Endodermal cell (in vitro differentiated cells): ENCODE data around the gene UBASH3B. TPM values are rescaled to one million over a fixed set of nuclear protein-coding genes. Genes with fewer than 3 reads are reported as not detected.

Experiments
- DNase-seq: peaks from one replicate; pipeline ENCODE4 v3.0.0-alpha.2; 2017
- H3K27ac ChIP-seq: 2 replicates; pipeline ENCODE4 v1.5.1; 2013; ENCODE audit warnings: mild to moderate bottlenecking, low read depth, low read length, moderate library complexity
- H3K27me3 ChIP-seq: 2 replicates; pipeline ENCODE4 v1.6.1; 2013; ENCODE audit warnings: mild to moderate bottlenecking, low read length, moderate library complexity; ENCODE audit not compliant: insufficient read depth, control insufficient read depth, poor library complexity, severe bottlenecking
- H3K36me3 ChIP-seq: 2 replicates; pipeline ENCODE4 v1.7.0; 2013; ENCODE audit warnings: mild to moderate bottlenecking, low read length, moderate library complexity; ENCODE audit not compliant: control insufficient read depth, insufficient read depth
- H3K4me1 ChIP-seq: one replicate; pipeline ENCODE4 v1.7.0; 2013; ENCODE audit warnings: low read length; ENCODE audit not compliant: control insufficient read depth, insufficient read depth
- H3K4me3 ChIP-seq: 2 replicates; pipeline ENCODE4 v1.5.1; 2013; ENCODE audit warnings: mild to moderate bottlenecking, low read length, moderate library complexity
- H3K9ac ChIP-seq: 2 replicates; pipeline ENCODE4 v1.6.1; 2013; ENCODE audit warnings: mild to moderate bottlenecking, low read length, moderate library complexity; ENCODE audit not compliant: poor library complexity, severe bottlenecking; ENCODE audit errors: extremely low read depth
- H3K9me3 ChIP-seq: 2 replicates; pipeline ENCODE4 v1.6.1; 2013; ENCODE audit warnings: mild to moderate bottlenecking, low read length, moderate library complexity; ENCODE audit not compliant: control insufficient read depth
- H3K27ac Mint-ChIP-seq: 2 replicates; pipeline ENCODE4 v1.8.0; 2020; ENCODE audit warnings: mixed read lengths
- H3K27me3 Mint-ChIP-seq: 2 replicates; pipeline ENCODE4 v1.8.0; 2021; ENCODE audit warnings: mild to moderate bottlenecking, mixed read lengths; ENCODE audit not compliant: insufficient read depth
- H3K36me3 Mint-ChIP-seq: 2 replicates; pipeline ENCODE4 v1.8.0; 2020; ENCODE audit warnings: low read depth, mixed read lengths
- H3K4me1 Mint-ChIP-seq: 2 replicates; pipeline ENCODE4 v1.8.0; 2020; ENCODE audit warnings: mixed read lengths
- H3K4me3 Mint-ChIP-seq: 2 replicates; pipeline ENCODE4 v1.8.0; 2020; ENCODE audit warnings: mild to moderate bottlenecking, moderate library complexity, mixed read lengths
- H3K9me3 Mint-ChIP-seq: 2 replicates; pipeline ENCODE4 v1.8.0; 2020; ENCODE audit warnings: mild to moderate bottlenecking, mixed read lengths
- CTCF ChIP-seq: fragments of 200-600 bp; sonication (generic); conservative IDR thresholded peaks from 2 replicates; pipeline ENCODE4 v1.5.0; 2021; ENCODE audit warnings: antibody characterized with exemption, mild to moderate bottlenecking
- WGBS, 2 experiments: methylation state at CpG; one replicate each; pipeline versions ENCODE4 v1.1.5 to v1.1.7; 2013; ENCODE audit warnings: missing lambda C conversion rate in 2 of 2, mixed read lengths in 1 of 2; ENCODE audit not compliant: insufficient coverage in 1 of 2, insufficient read length in 1 of 2; 5-methylcytosine and 5-hydroxymethylcytosine counted together
- total RNA-seq, 2 donors: library from RNA; stranded (reverse); fragmentation: NEBNext Ultra II Directional in 1 of 2; extraction: Animal tissue kit (Norgen Biotek cat#: 25700) in 1 of 2; gene quantifications; 2 replicates in 1 of 2; 3 replicates in 1 of 2; pipeline ENCODE4 v1.2.1, GENCODE V29; 2021

Gene UBASH3B
- total RNA-seq, 2 donors from 2014 or later, result 6.0 to 9.0 TPM

DNA sequence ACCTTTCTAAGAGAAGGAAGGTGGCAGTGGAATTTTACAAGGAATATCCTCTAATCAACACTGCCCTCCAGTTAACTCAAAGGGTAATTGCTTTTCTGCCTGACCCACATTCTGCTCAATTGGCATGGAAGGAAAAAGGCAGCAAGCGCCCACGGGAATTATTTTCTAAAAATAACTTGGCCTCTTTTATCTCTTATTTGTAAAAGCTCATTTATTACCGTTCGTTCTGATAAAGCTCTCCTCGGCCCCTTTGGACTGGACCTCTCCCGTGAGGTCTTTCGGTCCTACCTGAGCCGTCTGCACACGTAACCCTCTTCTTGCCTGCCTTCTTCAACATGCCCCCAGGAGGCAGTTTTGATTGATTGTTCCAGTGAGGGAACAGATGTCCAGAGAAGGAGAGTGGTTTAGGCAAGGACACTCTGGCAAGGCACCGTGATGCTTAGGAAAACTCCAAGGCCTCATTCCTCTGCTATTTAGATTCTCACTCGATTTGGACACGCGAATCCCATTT is 129.6 kb downstream of the UBASH3B start:
- H3K36me3 ChIP-seq, result no peaks in the 10 kb centered on the region

GRCh38 chr11:122786896-122787295 is 131.4 kb downstream of the UBASH3B start:
- Mint-ChIP-seq H3K9me3 (no peaks in the 10 kb centered on the region), H3K4me1 (peaks cover 4% of the 10 kb centered on the region), H3K27ac (no peak overlapping the region), H3K4me3 (no peak overlapping the region), H3K27me3 (no peaks in the 10 kb centered on the region), H3K36me3 (no peaks in the 10 kb centered on the region)
- Histone ChIP-seq H3K27ac (no peak overlapping the region), H3K9me3 (no peaks in the 10 kb centered on the region), H3K9ac (no peak overlapping the region), H3K4me3 (no peak overlapping the region), H3K27me3 (no peaks in the 10 kb centered on the region), H3K4me1 (no peaks in the 10 kb centered on the region), H3K36me3 (no peaks in the 10 kb centered on the region)
- WGBS, 2 experiments, result 95 to 97% methylated on average over 5 to 7 of the region's 7 CpGs
- TF ChIP-seq CTCF, result no peak
- no peak for DNase-seq

More for the DNA sequence above, 129.6 kb downstream of the UBASH3B start:
- TF ChIP-seq CTCF, result no peak
- no peaks in the 10 kb centered on the region for H3K36me3 Mint-ChIP-seq
- no peak overlapping the region for H3K27ac Mint-ChIP-seq
- Histone ChIP-seq H3K4me3 (no peak overlapping the region), H3K9ac (no peak overlapping the region), H3K27ac (no peak overlapping the region), H3K4me1 (peaks cover 8% of the 10 kb centered on the region), H3K27me3 (no peaks in the 10 kb centered on the region), H3K9me3 (no peaks in the 10 kb centered on the region)
- no peak overlapping the region for H3K4me3 Mint-ChIP-seq
- H3K4me1 Mint-ChIP-seq, result peaks cover 16% of the 10 kb centered on the region
- H3K9me3 Mint-ChIP-seq, result no peaks in the 10 kb centered on the region
- WGBS, 2 experiments, result 93 to 95% methylated on average over 12 to 13 of the region's 13 CpGs
- no peaks in the 10 kb centered on the region for H3K27me3 Mint-ChIP-seq
- no peak for DNase-seq

DNA sequence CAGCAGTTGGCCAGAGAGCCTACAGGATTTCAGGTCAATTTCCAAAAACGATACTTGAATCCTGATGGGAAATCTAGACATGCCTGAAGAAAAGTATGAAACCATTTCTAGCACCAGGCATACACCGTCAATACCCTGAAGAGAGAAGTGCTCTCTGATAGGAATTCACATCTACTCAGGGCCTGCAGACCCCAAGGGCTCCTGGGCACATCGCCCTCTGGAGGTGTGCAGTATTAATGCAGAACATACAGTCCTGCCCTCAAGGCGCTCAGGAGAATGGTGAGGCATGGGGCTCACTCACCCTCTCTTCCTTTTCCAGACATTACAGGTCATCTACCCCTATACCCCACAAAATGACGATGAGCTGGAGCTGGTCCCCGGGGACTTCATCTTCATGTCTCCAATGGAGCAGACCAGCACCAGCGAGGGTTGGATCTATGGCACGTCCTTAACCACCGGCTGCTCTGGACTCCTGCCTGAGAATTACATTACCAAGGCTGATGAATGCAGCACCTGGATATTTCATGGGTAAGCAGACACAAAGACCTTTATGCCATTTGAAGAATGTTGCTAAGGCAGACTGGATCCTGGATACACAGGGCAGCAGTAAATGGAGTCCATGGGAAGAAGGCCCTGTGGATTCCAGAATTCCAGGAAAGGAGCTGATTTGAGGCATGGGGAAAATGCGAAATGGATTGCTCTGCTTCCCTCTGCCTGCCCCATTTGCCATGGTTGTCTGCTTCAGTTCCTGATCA is 133.4 kb downstream of the UBASH3B start:
- H3K27me3 ChIP-seq, result no peaks in the 10 kb centered on the region
- no peaks in the 10 kb centered on the region for H3K9me3 ChIP-seq
- H3K27ac ChIP-seq, result no peak overlapping the region
- Mint-ChIP-seq H3K27ac (no peak overlapping the region), H3K27me3 (no peaks in the 10 kb centered on the region), H3K9me3 (no peaks in the 10 kb centered on the region), H3K4me1 (peaks cover 4% of the 10 kb centered on the region), H3K36me3 (no peaks in the 10 kb centered on the region), H3K4me3 (no peak overlapping the region)
- H3K4me1 ChIP-seq, result no peaks in the 10 kb centered on the region
- no peak overlapping the region for H3K9ac ChIP-seq
- WGBS, 2 experiments, result 92 to 96% methylated on average over 8 to 10 of the region's 10 CpGs
- H3K4me3 ChIP-seq, result no peak overlapping the region
- H3K36me3 ChIP-seq, result no peaks in the 10 kb centered on the region
- no peak for DNase-seq
- peak; percentile 59 for TF ChIP-seq CTCF
